NCI-H128 (cell line): ENCODE data around the gene TBC1D22A.

Source experiments
- DNase-seq: peaks from one replicate; lab custom pipeline; 2025; ENCODE audit not compliant: unreplicated experiment; lab: John Stamatoyannopoulos, UW

The TBC1D22A gene

GRCh38 chr22:46990937-46991550, 228.6 kb downstream of the TBC1D22A start:
- DNase-seq = no peak

GRCh38 chr22:46991666-46992065, 229.2 kb downstream of the TBC1D22A start:
- DNase-seq = no peak

- DNase-seq = no peak
These were observed 229.8 kb downstream of the TBC1D22A start for GRCh38 chr22:46992121-46992731.

GRCh38 chr22:46993633-46994032, 231.2 kb downstream of the TBC1D22A start:
- DNase-seq = no peak

GRCh38 chr22:46994265-46994664, 231.8 kb downstream of the TBC1D22A start:
- no peak for DNase-seq

GRCh38 chr22:46994983-46995382, 232.5 kb downstream of the TBC1D22A start:
- no peak for DNase-seq

GRCh38 chr22:46995501-46996360, 233.3 kb downstream of the TBC1D22A start:
- DNase-seq = no peak

- DNase-seq = no peak
These were observed 234.3 kb downstream of the TBC1D22A start for GRCh38 chr22:46996595-46997310.

- DNase-seq = no peak
These were observed 235.0 kb downstream of the TBC1D22A start for GRCh38 chr22:46997311-46997970.

GRCh38 chr22:46998331-46998730, 235.9 kb downstream of the TBC1D22A start:
- no peak for DNase-seq

- no peak for DNase-seq
These were observed 237.8 kb downstream of the TBC1D22A start for GRCh38 chr22:47000256-47000655.

- DNase-seq = no peak
These were observed 238.4 kb downstream of the TBC1D22A start for GRCh38 chr22:47000888-47001287.

- DNase-seq = no peak
These were observed 238.8 kb downstream of the TBC1D22A start for GRCh38 chr22:47001288-47001687.

- no peak for DNase-seq
These were observed 240.2 kb downstream of the TBC1D22A start for GRCh38 chr22:47002692-47003091.

- DNase-seq = no peak
These were observed 243.3 kb downstream of the TBC1D22A start for GRCh38 chr22:47005506-47006408.

- no peak for DNase-seq
These were observed 244.0 kb downstream of the TBC1D22A start for GRCh38 chr22:47006433-47006832.

GRCh38 chr22:47006869-47007268, 244.4 kb downstream of the TBC1D22A start:
- DNase-seq = no peak

- no peak for DNase-seq
These were observed 245.0 kb downstream of the TBC1D22A start for GRCh38 chr22:47007496-47007895.

- no peak for DNase-seq
These were observed 245.9 kb downstream of the TBC1D22A start for GRCh38 chr22:47008208-47008885.
